Fibroblast of the aortic adventitia (primary cell): ENCODE measurements around the gene USP1. TPM values are rescaled to one million over a fixed set of nuclear protein-coding genes. Genes with fewer than 3 reads are reported as not detected.
A peak's percentile ranks its signal among the peaks of the same experiment; 100 is the strongest.

Source experiments
- DNase-seq: peaks from one replicate; pipeline ENCODE4 v3.0.0-alpha.2; 2010; ENCODE audit warnings: low read depth
- H3K4me3 ChIP-seq: 2 replicates; pipeline ENCODE4 v1.5.1; 2011; ENCODE audit warnings: low read depth, mild to moderate bottlenecking, control low read depth, low read length, moderate library complexity
- total RNA-seq: library from RNA; depleted of rRNA; stranded (reverse); fragments of >200 nt; gene quantifications from 2 replicates; pipeline ENCODE4 v1.2.3, GENCODE V29; 2012; ENCODE audit warnings: low replicate concordance
- TF ChIP-seq, protein P1 (sequence below): IDR thresholded peaks from 2 replicates; pipeline ENCODE4 v1.5.1; 2011; ENCODE audit warnings: mild to moderate bottlenecking, low read length, control low read depth, inconsistent platforms; ENCODE audit not compliant: insufficient read depth

The USP1 gene
- total RNA-seq, 1 donor = 64.8 TPM

DNA sequence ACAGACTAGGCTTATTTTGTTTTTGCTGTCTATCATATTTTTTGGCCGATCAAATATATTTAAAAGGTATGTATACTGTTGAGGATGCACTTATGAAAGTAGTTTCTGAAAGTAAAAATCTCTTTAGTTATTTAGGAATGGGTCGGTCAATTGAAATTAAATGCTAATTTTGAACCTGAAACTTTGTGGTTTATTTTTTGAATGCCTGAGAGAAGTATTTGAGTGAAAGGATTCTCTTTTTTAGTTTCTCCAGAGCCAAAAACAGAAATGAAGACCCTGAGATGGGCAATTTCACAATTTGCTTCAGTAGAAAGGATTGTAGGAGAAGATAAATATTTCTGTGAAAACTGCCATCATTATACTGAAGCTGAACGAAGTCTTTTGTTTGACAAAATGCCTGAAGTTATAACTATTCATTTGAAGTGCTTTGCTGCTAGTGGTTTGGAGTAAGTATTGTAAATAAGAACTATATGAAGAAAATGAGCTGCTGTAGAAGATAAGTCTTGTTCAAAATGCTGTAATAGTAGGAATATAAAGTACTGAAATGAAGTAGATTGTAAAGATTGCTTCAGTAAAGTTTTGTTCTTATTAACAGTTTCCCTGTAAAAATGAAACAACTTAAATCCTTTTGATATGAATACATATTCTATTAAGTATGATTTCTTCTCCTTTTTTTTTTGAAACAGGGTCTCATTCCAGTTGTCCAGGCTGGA lies 11.5 kb downstream of the USP1 start:
- TF ChIP-seq, protein P1, sequence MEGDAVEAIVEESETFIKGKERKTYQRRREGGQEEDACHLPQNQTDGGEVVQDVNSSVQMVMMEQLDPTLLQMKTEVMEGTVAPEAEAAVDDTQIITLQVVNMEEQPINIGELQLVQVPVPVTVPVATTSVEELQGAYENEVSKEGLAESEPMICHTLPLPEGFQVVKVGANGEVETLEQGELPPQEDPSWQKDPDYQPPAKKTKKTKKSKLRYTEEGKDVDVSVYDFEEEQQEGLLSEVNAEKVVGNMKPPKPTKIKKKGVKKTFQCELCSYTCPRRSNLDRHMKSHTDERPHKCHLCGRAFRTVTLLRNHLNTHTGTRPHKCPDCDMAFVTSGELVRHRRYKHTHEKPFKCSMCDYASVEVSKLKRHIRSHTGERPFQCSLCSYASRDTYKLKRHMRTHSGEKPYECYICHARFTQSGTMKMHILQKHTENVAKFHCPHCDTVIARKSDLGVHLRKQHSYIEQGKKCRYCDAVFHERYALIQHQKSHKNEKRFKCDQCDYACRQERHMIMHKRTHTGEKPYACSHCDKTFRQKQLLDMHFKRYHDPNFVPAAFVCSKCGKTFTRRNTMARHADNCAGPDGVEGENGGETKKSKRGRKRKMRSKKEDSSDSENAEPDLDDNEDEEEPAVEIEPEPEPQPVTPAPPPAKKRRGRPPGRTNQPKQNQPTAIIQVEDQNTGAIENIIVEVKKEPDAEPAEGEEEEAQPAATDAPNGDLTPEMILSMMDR = no peak
- no peak overlapping the region for H3K4me3 ChIP-seq
- DNase-seq = no peak

DNA sequence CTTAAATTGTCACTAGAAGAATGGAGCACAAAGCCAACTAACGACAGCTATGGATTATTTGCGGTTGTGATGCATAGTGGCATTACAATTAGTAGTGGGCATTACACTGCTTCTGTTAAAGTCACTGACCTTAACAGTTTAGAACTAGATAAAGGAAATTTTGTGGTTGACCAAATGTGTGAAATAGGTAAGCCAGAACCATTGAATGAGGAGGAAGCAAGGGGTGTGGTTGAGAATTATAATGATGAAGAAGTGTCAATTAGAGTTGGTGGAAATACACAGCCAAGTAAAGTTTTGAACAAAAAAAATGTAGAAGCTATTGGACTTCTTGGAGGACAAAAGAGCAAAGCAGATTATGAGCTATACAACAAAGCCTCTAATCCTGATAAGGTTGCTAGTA lies 13.5 kb downstream of the USP1 start:
- no peak overlapping the region for H3K4me3 ChIP-seq
- no peak for DNase-seq
- TF ChIP-seq, protein P1 = no peak

DNA sequence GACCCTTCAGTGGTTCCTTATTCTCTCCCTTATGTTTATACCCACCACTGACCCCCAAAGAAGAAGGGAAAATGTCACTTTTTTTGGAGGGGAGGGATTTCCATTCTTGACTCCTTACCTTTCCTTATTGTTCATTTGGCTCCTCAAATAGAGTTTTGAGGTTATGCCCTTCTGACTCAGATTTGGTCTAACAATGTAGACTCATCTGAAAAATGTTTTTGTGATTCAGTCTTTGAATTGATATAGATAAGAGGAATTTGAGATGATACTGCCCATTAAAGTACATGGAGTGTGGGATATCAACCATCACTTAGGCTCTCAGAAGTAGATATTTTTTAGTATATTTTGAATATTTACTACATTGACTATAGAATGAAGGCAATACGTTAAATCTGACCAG lies 16.1 kb downstream of the USP1 start:
- DNase-seq = peak; percentile 30
- no peak overlapping the region for H3K4me3 ChIP-seq
- TF ChIP-seq, protein P1 = no peak

DNA sequence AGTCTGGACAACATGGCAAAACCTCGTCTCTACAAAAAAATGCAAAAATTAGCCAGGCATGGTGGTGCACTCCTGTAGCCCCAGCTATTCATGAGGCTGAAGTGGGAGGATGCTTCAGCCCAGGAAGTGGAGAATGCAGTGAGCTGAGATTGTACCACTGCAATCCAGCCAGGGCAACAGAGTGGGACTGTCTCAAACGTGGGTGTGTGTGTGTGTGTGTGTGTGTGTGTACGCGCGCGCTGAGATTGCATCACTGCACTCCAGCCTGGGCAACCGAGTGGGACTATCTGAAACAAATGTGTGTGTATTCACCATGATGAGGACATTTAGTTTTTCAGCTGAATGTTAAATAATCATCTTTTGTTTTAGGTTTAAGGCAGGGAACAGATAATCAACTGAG lies 21.1 kb downstream of the USP1 start:
- no peak overlapping the region for H3K4me3 ChIP-seq
- TF ChIP-seq, protein P1 = no peak
- DNase-seq = no peak

DNA sequence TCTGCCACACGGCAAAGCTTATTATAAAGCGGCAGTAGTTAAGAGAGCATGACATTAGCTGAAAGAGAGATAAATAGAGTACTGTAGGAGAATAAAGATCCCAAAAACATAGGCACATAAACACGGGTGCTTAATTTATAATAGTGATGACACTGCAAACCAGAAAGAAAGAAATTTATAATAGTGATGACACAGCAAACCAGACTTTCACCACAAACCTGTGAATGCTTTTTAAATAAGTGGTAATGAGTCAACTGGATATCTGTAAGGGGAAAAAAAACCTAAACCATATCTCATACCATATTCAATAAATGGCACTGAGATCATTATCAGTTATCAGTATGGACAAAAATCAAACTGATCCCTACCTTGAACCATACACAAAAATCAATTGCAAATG lies 25.5 kb downstream of the USP1 start:
- no peak for DNase-seq
- no peak overlapping the region for H3K4me3 ChIP-seq
- TF ChIP-seq, protein P1 = no peak

DNA sequence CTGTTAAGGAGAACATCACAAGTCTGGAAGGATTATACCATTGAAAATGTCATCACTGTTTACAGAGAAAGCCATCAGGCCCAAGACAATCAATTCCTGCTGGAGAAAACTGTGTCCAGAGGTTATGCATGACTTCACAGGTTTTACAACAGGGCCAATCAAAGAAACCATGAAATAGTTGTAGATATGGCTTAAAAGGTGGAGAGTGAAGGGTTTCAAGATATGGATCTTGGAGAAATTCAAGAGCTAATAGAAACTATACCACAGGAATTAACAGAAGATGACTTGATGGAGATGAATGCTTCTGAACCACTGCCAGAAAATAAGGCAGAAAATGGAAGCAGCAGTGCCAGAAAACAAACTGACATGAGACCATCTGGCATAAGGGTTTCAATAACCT lies 30.2 kb downstream of the USP1 start:
- H3K4me3 ChIP-seq = no peak overlapping the region
- peak; percentile 12 for DNase-seq
- TF ChIP-seq, protein P1 = no peak

DNA sequence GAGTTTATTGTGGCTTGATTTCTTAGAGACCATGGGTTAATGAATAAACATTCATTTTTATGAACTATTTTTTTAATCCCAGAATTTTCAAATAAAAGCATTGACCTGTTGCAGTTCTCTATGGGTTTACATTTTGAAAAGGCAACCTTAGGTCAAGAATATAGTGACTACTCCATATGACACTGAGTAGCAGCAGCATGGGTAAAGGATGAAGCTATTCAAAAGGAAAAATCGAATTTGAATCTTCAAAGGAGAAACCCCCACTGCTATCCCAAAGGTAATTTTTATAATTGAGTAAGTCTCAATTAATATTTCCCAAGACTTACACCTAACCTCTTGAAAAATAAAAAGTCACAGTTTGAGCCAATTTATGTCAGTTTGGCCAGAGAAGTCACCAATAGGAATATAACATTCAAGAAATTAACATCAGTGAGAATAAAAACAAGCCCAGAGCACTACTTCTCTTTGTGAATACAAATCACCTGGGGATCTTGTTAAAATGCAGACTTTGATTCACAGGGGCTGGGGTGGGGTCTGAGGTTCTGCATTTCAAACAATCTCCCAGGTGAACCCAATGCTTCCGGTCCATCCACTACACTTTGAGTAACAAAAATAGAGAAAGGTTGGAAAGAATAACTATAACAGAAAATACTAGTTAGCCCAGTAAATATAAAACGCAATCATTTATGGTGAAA lies 39.8 kb downstream of the USP1 start:
- DNase-seq = no peak
- TF ChIP-seq, protein P1 = no peak
- H3K4me3 ChIP-seq = no peak overlapping the region
